Measurements from ENCODE around the gene CUL9. TPM values are rescaled to one million over a fixed set of nuclear protein-coding genes. Genes with fewer than 3 reads are reported as not detected.

The CUL9 gene
- polyA plus RNA-seq, 1 donor: 20.2 TPM

Other genes starting within 250 kb of the CUL9 start
- 0.49 TPM for gene GNMT, start 221.4 kb upstream of the CUL9 start, polyA plus RNA-seq (ENCODE audit: insufficient read length)
- 20.9 TPM for gene PEX6, start 203.0 kb upstream of the CUL9 start, polyA plus RNA-seq (ENCODE audit: insufficient read length)
- gene PPP2R5D, start 197.6 kb upstream of the CUL9 start, polyA plus RNA-seq (ENCODE audit: insufficient read length): 47.7 TPM
- gene MEA1, start 168.2 kb upstream of the CUL9 start, polyA plus RNA-seq (ENCODE audit: insufficient read length): 38.2 TPM
- 245 TPM for gene KLHDC3, start 167.9 kb upstream of the CUL9 start, polyA plus RNA-seq (ENCODE audit: insufficient read length)
- 43.6 TPM for gene RRP36, start 160.6 kb upstream of the CUL9 start, polyA plus RNA-seq (ENCODE audit: insufficient read length)
- 52.6 TPM for gene CUL7, start 128.3 kb upstream of the CUL9 start, polyA plus RNA-seq (ENCODE audit: insufficient read length)
- gene MRPL2, start 122.8 kb upstream of the CUL9 start, polyA plus RNA-seq (ENCODE audit: insufficient read length): 45.6 TPM
- gene KLC4, start 122.6 kb upstream of the CUL9 start, polyA plus RNA-seq (ENCODE audit: insufficient read length): 28.5 TPM
- gene PTK7, start 105.9 kb upstream of the CUL9 start, polyA plus RNA-seq (ENCODE audit: insufficient read length): 53.6 TPM
- 48.6 TPM for gene SRF, start 10.9 kb upstream of the CUL9 start, polyA plus RNA-seq (ENCODE audit: insufficient read length)
- 20.3 TPM for gene DNPH1, start 47.3 kb downstream of the CUL9 start, polyA plus RNA-seq (ENCODE audit: insufficient read length)
- gene TTBK1, start 61.3 kb downstream of the CUL9 start, polyA plus RNA-seq (ENCODE audit: insufficient read length): 0.10 TPM
- not detected for gene SLC22A7, start 116.1 kb downstream of the CUL9 start, polyA plus RNA-seq (ENCODE audit: insufficient read length)
- 2.1 TPM for gene CRIP3, start 126.6 kb downstream of the CUL9 start, polyA plus RNA-seq (ENCODE audit: insufficient read length)
- gene ZNF318, start 187.5 kb downstream of the CUL9 start, polyA plus RNA-seq (ENCODE audit: insufficient read length): 15.0 TPM
- 23.4 TPM for gene ABCC10, start 245.3 kb downstream of the CUL9 start, polyA plus RNA-seq (ENCODE audit: insufficient read length)

All from hindlimb muscle (tissue), 1 donor.